ENCODE measurements around the gene TBC1D2B. TPM values are rescaled to one million over a fixed set of nuclear protein-coding genes. Genes with fewer than 3 reads are reported as not detected.
A peak's percentile ranks its signal among the peaks of the same experiment; 100 is the strongest.
"Not testable (repeated sequence)": the region's sequence is repeated elsewhere in the genome, so short reads cannot be mapped to it uniquely, and the experiment has no call there.

The TBC1D2B gene
- total RNA-seq, 4 donors from 2014 or later = 32.4 to 41.7 (median 35.3) TPM

DNA sequence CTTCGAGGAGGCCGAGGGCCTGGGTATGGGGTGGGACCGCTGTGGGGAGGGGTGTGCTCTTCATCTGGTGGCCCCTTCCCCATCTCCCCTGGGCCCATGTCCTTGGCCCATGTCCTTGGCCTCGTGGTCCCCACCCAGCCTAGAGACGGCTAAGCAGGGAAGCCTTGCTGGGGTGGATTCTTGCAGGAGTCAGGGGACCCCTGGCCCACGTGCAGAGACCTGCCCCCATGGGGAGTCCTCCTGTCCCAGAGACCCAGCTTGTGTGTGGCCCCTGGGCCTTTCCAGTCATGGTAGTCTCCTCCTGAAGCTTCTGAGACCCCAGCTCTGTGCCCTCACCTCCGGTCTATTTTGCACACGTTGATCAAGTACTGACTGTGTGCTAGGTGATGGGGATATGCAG is 97.4 kb downstream of the TBC1D2B start:
- TF ChIP-seq, protein P1, sequence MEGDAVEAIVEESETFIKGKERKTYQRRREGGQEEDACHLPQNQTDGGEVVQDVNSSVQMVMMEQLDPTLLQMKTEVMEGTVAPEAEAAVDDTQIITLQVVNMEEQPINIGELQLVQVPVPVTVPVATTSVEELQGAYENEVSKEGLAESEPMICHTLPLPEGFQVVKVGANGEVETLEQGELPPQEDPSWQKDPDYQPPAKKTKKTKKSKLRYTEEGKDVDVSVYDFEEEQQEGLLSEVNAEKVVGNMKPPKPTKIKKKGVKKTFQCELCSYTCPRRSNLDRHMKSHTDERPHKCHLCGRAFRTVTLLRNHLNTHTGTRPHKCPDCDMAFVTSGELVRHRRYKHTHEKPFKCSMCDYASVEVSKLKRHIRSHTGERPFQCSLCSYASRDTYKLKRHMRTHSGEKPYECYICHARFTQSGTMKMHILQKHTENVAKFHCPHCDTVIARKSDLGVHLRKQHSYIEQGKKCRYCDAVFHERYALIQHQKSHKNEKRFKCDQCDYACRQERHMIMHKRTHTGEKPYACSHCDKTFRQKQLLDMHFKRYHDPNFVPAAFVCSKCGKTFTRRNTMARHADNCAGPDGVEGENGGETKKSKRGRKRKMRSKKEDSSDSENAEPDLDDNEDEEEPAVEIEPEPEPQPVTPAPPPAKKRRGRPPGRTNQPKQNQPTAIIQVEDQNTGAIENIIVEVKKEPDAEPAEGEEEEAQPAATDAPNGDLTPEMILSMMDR (IDR thresholded peaks at IDR 0.05) = no peak
- no peak for TF ChIP-seq POLR2A (IDR thresholded peaks at IDR 0.05)
- intact Hi-C loops (cut with DNase I; ENCODE audit: low total_unique reads) = no loop called here
- DNase-seq (ENCODE audit: low spot score in 2 of 2) = peak in 1 of 2 donors; percentile 56
- H3K4me3 ChIP-seq (ENCODE audit: low read depth, poor library complexity, severe bottlenecking) = no peak overlapping the region
- 88 to 97% methylated on average over 3 to 4 of the region's 8 CpGs for WGBS, 2 donors

GRCh38 chr15:77979157-77979556 is 98.4 kb downstream of the TBC1D2B start:
- WGBS, 2 donors = 80 to 87% methylated on average over 5 to 6 of the region's 8 CpGs
- not testable (repeated sequence) for H3K4me3 ChIP-seq (ENCODE audit: low read depth, poor library complexity, severe bottlenecking)
- DNase-seq (ENCODE audit: low spot score in 2 of 2) = peak in 1 of 2 donors; percentile 79
- intact Hi-C loops (cut with DNase I; ENCODE audit: low total_unique reads) = loop anchor here (5.0 kb wide), 1 partner anchor 982 kb away; the partner anchor contains the start of gene PSTPIP1

GRCh38 chr15:77978759-77979145 is 98.8 kb downstream of the TBC1D2B start:
- intact Hi-C loops (cut with DNase I; ENCODE audit: low total_unique reads) = loop anchor here (5.0 kb wide), 1 partner anchor 981 kb away; the partner anchor contains the start of gene PSTPIP1
- not testable (repeated sequence) for DNase-seq (ENCODE audit: low spot score in 2 of 2); H3K4me3 ChIP-seq (ENCODE audit: low read depth, poor library complexity, severe bottlenecking)
- WGBS, 2 donors = 84 to 93% methylated on average over 3 to 6 of the region's 13 CpGs

GRCh38 chr15:77977903-77978758 is 99.4 kb downstream of the TBC1D2B start:
- H3K4me3 ChIP-seq (ENCODE audit: low read depth, poor library complexity, severe bottlenecking) = not testable (repeated sequence)
- 87 to 88% methylated on average over 16 to 17 of the region's 19 CpGs for WGBS, 2 donors
- intact Hi-C loops (cut with DNase I; ENCODE audit: low total_unique reads) = loop anchor here (5.0 kb wide), 1 partner anchor 981 kb away; the partner anchor contains the start of gene PSTPIP1
- DNase-seq (ENCODE audit: low spot score in 2 of 2) = peak in 1 of 2 donors; percentile 75

DNA sequence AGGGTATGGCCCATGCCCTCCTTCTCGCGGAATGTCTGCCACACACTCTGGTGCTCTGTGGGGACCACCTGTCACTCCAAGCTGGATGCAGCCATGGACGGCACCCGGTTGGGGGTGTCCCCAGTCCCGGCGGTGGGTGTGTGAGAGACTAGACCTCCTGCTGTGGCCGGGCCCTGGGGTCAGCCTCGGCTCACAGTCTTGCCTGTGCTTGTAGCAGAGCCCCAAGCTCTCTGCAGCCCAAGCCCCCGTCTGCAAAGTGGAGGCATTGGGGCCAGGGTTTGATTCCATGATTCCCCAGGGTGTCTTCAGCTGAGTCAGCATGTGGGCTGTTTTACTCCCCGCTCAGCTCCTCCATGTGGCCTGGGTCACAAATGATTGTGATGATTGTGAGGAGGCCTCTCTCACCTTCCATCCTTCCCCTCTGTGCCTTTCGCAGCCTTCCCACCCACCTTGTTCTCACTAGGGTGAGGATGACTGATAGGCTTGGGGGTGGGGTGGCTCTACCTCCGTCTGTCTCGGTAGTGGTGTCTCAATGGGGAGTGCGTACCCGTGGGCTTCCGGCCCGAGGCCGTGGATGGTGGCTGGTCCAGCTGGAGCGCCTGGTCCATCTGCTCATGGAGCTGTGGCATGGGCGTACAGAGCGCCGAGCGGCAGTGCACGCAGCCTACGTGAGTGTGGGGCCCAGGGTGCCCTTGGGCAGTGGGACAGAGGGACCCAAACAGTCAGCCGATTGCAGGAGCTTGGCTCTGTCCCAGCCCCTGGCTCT is 100.6 kb downstream of the TBC1D2B start:
- 87 to 94% methylated on average over 5 to 25 of the region's 26 CpGs for WGBS, 2 donors
- intact Hi-C loops (cut with DNase I; ENCODE audit: low total_unique reads) = loop anchor here (5.0 kb wide), 1 partner anchor 980 kb away; the partner anchor contains the start of gene PSTPIP1
- not testable (repeated sequence) for H3K4me3 ChIP-seq (ENCODE audit: low read depth, poor library complexity, severe bottlenecking)
- peak in 1 of 2 donors; percentile 84 for DNase-seq (ENCODE audit: low spot score in 2 of 2)

DNA sequence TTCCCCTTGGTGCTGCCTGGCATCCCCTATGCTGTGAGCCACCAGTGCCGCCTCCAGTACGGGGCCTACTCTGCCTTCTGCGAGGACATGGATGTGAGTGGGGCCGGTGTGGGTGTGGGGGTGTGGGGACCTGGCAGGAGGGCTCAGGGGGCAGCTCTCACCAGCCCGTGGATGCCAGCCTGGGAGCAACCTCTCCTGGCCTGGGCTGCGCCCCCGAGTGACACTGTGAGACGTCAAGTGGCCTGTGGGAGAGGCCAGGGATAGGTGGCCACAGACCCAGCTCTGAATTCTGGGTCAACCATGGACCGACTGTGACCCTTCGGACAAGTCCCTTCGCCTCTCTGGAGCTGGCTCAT is 101.4 kb downstream of the TBC1D2B start:
- WGBS, 2 donors = 94 to 96% methylated on average over 6 to 7 of the region's 11 CpGs
- intact Hi-C loops (cut with DNase I; ENCODE audit: low total_unique reads) = loop anchor here (5.0 kb wide), 1 partner anchor 979 kb away; the partner anchor contains the start of gene PSTPIP1
- peak in 1 of 2 donors; percentile 82 for DNase-seq (ENCODE audit: low spot score in 2 of 2)
- not testable (repeated sequence) for H3K4me3 ChIP-seq (ENCODE audit: low read depth, poor library complexity, severe bottlenecking)

DNA sequence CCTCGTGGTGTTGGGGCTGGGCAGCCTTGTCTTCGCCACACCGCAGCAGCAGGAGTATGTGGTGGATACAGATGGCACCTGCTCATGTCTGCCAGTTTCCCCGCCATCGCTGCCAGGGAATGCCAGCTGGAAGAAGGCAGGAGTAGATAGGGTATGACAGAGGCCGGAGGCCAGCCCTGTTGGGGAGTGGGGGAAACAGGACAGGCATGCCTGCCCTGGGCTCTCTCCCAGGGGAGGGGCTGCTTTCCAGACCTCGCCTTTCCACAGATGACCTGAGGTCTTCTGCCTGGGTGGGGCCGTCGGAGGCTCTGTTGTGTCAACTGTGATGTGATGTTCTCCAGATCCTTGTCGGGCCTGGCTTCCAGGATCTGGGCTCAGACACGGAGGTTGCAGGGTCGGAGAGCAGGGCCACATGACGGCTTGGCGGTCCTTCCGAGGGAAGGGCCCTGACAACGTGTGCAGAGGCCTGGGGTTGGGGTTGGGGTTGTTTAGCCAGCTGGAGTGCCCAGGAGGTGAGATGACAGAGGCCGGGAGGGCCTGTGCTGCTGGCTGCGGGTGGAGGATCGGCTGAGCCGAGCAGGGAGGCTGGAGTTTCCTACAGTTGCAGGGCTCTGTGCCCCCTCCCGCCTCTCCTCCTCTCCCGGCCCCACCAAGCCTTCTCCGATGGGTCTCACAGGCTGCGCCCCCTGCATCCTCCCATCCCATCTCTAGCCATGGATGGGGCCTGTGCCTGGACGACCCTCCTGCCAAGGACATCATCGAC is 102.0 kb downstream of the TBC1D2B start:
- no peak for TF ChIP-seq POLR2A (IDR thresholded peaks at IDR 0.05)
- TF ChIP-seq, protein P1 (IDR thresholded peaks at IDR 0.05) = no peak
- no peak overlapping the region for H3K4me3 ChIP-seq (ENCODE audit: low read depth, poor library complexity, severe bottlenecking)
- 78 to 80% methylated on average over 21 to 23 of the region's 26 CpGs for WGBS, 2 donors
- DNase-seq (ENCODE audit: low spot score in 2 of 2) = peak in 1 of 2 donors; percentile 85
- intact Hi-C loops (cut with DNase I; ENCODE audit: low total_unique reads) = loop anchor here (5.0 kb wide), 1 partner anchor 978 kb away; the partner anchor contains the start of gene PSTPIP1

All from lower leg skin (tissue), 4 donors.